K562 (cell line): Measurements from ENCODE around the gene SOAT2. TPM values are rescaled to one million over a fixed set of nuclear protein-coding genes. Genes with fewer than 3 reads are reported as not detected.
A peak's percentile ranks its signal among the peaks of the same experiment; 100 is the strongest.

Experiments used
- CAMTA2 ChIP-seq: fragments of 250-450 bp; sonication (Bioruptor Pico); conservative IDR thresholded peaks from 2 replicates; pipeline ENCODE4 v1.5.1; 2022
- CHD2 ChIP-seq: IDR thresholded peaks from 2 replicates; pipeline ENCODE4 v1.6.1; 2011; ENCODE audit warnings: low read depth, low read length
- CSDE1 ChIP-seq, 2 experiments: fragments of 450-650 bp; IDR thresholded peaks; 2 replicates each; pipeline ENCODE4 v1.6.1; 2016; ENCODE audit warnings: mild to moderate bottlenecking in 1 of 2
- FOS ChIP-seq: IDR thresholded peaks from 3 replicates; pipeline ENCODE4 v1.6.1; 2011; ENCODE audit not compliant: insufficient read length; ENCODE audit errors: extremely low read depth
- MGA ChIP-seq: fragments of 450-650 bp; IDR thresholded peaks from 2 replicates; pipeline ENCODE4 v1.6.1; 2016; ENCODE audit warnings: mild to moderate bottlenecking, moderate library complexity
- NONO ChIP-seq, 2 experiments: fragments of 200-400 bp in 1 of 2; fragments of 450-650 bp in 1 of 2; formaldehyde crosslinking in 1 of 2; IDR thresholded peaks; 2 replicates each; pipeline ENCODE4 v1.6.1; 2017; ENCODE audit warnings: low read depth in 2 of 2, mild to moderate bottlenecking in 2 of 2, moderate library complexity in 2 of 2, low read length in 1 of 2
- RCOR1 ChIP-seq, 2 experiments: IDR thresholded peaks; 2 replicates each; pipeline ENCODE4 v1.6.1; 2012; ENCODE audit warnings: low read depth in 2 of 2, low read length in 2 of 2, borderline replicate concordance in 1 of 2, improper control_type of control experiment in 1 of 2
- RHOXF2B ChIP-seq: fragments of 250-450 bp; sonication (Bioruptor Pico); conservative IDR thresholded peaks from 2 replicates; pipeline ENCODE4 v1.5.1; 2021
- STAT5B ChIP-seq: fragments of 250-450 bp; sonication (Bioruptor Pico); IDR thresholded peaks from 2 replicates; pipeline ENCODE4 v1.8.0; 2021; ENCODE audit warnings: mild to moderate bottlenecking, inconsistent platforms
- THAP12 ChIP-seq: fragments of 250-450 bp; sonication (Bioruptor Pico); IDR thresholded peaks from 2 replicates; pipeline ENCODE4 v1.9.0; 2021; ENCODE audit warnings: mild to moderate bottlenecking, inconsistent platforms
- TOE1 ChIP-seq, 2 experiments: fragments of 450-650 bp in 1 of 2; sonication (generic) in 1 of 2; formaldehyde crosslinking in 1 of 2; IDR thresholded peaks; 2 replicates each; pipeline versions ENCODE4 v1.7.1 to v1.8.0; 2016 to 2022; ENCODE audit warnings: borderline replicate concordance in 2 of 2, mild to moderate bottlenecking in 2 of 2, antibody characterized with exemption in 1 of 2, inconsistent platforms in 1 of 2, low read depth in 1 of 2, missing genetic modification reagents in 1 of 2, moderate library complexity in 1 of 2
- polyA plus RNA-seq, 8 experiments: library from polyadenylated mRNA; depleted of rRNA in 4 of 8; stranded (reverse) in 5 of 8; unstranded in 3 of 8; fragments of >200 nt; fragmentation: Nextera tagmentation in 2 of 8; fragmentation: Illumina TruSeq in 1 of 8; extraction: Ambion mirVana in 2 of 8; extraction: Trizol in 1 of 8; gene quantifications; 2 replicates each; pipeline versions ENCODE4 v1.2.1 to v1.2.3, GENCODE V29; 2011 to 2014; ENCODE audit warnings: inconsistent platforms in 1 of 8, missing spikeins in 1 of 8
- total RNA-seq, 7 experiments: library from RNA; depleted of rRNA in 6 of 7; stranded (reverse); fragments of >200 nt in 6 of 7; fragmentation: Illumina TruSeq in 2 of 7; extraction: Trizol in 2 of 7; gene quantifications; 2 replicates each; pipeline versions ENCODE4 v1.2.1 to v1.2.3, GENCODE V29; 2011 to 2021; ENCODE audit warnings: low replicate concordance in 1 of 7

The SOAT2 gene
- total and polyA plus RNA-seq, 9 of the 15 experiments (the other 6 are each of a cell fraction or from before 2014, with no cell fraction given): 0.04 TPM; not detected in 8

- TF ChIP-seq MGA (no peak), CSDE1 (IDR thresholded peaks at IDR 0.05) (no peak), RCOR1 (IDR thresholded peaks at IDR 0.05; ENCODE audit: borderline replicate concordance in 1 of 2, low read depth in 2 of 2, low read length in 2 of 2) (peak in 1 of 2 experiments; percentile 67; a peak in 1 of 4 replicates), THAP12 (no peak), FOS (peak; percentile 37), CHD2 (no peak), NONO (IDR thresholded peaks at IDR 0.05; ENCODE audit: low read depth in 2 of 2, low read length in 1 of 2) (no peak), STAT5B (CRISPR knock-in tag) (no peak), RHOXF2B (CRISPR knock-in tag) (no peak), TOE1 (IDR thresholded peaks at IDR 0.05; ENCODE audit: borderline replicate concordance) (peak; percentile 17; the same call in 1 of the 2 replicates), TOE1 (CRISPR knock-in tag; IDR thresholded peaks at IDR 0.05; ENCODE audit: borderline replicate concordance, low read depth) (no peak), CAMTA2 (no peak)
These were observed 4.0 kb upstream of the SOAT2 start (continued) for GRCh38 chr12:53099071-53099882.
